A673 (cell line): ENCODE measurements around the gene MTOR. TPM values are rescaled to one million over a fixed set of nuclear protein-coding genes. Genes with fewer than 3 reads are reported as not detected.

Experiments used
- BruUV-seq: library from RNA; stranded (reverse); fragments of 400-500 nt; replicated peaks from 2 replicates; lab custom pipeline; 2021; lab: Mats Ljungman, UMichigan
- CTCF ChIA-PET: fragments of 300-600 bp; sonication (Branson Sonifier 250); formaldehyde crosslinking; loops from one replicate; lab custom pipeline; 2022; ENCODE audit warnings: antibody characterized with exemption; lab: Charles Lee
- POLR2A ChIA-PET: fragments of 300-600 bp; sonication (Branson Sonifier 250); formaldehyde crosslinking; loops from one replicate; lab custom pipeline; 2022; ENCODE audit warnings: antibody characterized with exemption; ENCODE audit not compliant: low non-redundant PET; lab: Charles Lee
- DNase-seq: peaks from one replicate; pipeline ENCODE4 v3.0.0-alpha.2; 2015; ENCODE audit warnings: low spot score
- H3K27ac ChIP-seq: fragments of 200-600 bp; sonication (generic); 2 replicates; pipeline ENCODE4 v1.5.1; 2016; ENCODE audit warnings: mixed run types, low read depth, mild to moderate bottlenecking, mixed read lengths, antibody characterized with exemption, low read length; ENCODE audit not compliant: poor library complexity, severe bottlenecking
- H3K27me3 ChIP-seq: fragments of 200-600 bp; sonication (generic); replicated peaks from 2 replicates; pipeline ENCODE4 v1.6.1; 2017; ENCODE audit warnings: mixed run types, low read depth, mild to moderate bottlenecking, mixed read lengths, antibody characterized with exemption, low read length; ENCODE audit not compliant: insufficient read depth, poor library complexity
- H3K36me3 ChIP-seq: fragments of 200-600 bp; sonication (generic); 2 replicates; pipeline ENCODE4 v1.6.1; 2016; ENCODE audit warnings: mixed run types, mild to moderate bottlenecking, mixed read lengths, antibody characterized with exemption, low read length; ENCODE audit not compliant: insufficient read depth, poor library complexity, severe bottlenecking
- H3K4me1 ChIP-seq: fragments of 200-600 bp; sonication (generic); 2 replicates; pipeline ENCODE4 v1.6.1; 2017; ENCODE audit warnings: mixed run types, mild to moderate bottlenecking, mixed read lengths, antibody characterized with exemption, low read length; ENCODE audit not compliant: insufficient read depth, poor library complexity, severe bottlenecking
- H3K4me3 ChIP-seq: fragments of 200-600 bp; sonication (generic); 2 replicates; pipeline ENCODE4 v1.5.1; 2016; ENCODE audit warnings: low read depth, mixed run types, mild to moderate bottlenecking, mixed read lengths, low read length; ENCODE audit not compliant: poor library complexity, severe bottlenecking
- H3K9me3 ChIP-seq: fragments of 200-600 bp; sonication (generic); 2 replicates; pipeline ENCODE4 v1.6.1; 2016; ENCODE audit warnings: mixed run types, low read depth, mild to moderate bottlenecking, mixed read lengths, antibody characterized with exemption, low read length; ENCODE audit not compliant: poor library complexity, severe bottlenecking
- CTCF ChIP-seq: fragments of 300-800, 200-600 bp; sonication (generic); conservative IDR thresholded peaks from 2 replicates; pipeline ENCODE4 v1.5.1; 2017; ENCODE audit warnings: low read depth, mild to moderate bottlenecking, antibody characterized with exemption, low read length, moderate library complexity, mixed read lengths
- EZH2 ChIP-seq: fragments of 200-600 bp; sonication (generic); IDR thresholded peaks from 2 replicates; pipeline ENCODE4 v1.6.1; 2017; ENCODE audit warnings: borderline replicate concordance, low read depth, mild to moderate bottlenecking, mixed read lengths, antibody characterized with exemption, low read length; ENCODE audit not compliant: poor library complexity, severe bottlenecking
- intact Hi-C: fragments of 100-400 bp; cut with micrococcal nuclease; formaldehyde crosslinking; loops from one replicate; pipeline ENCODE4 v1.10.0; 2022; ENCODE audit not compliant: unreplicated experiment
- total RNA-seq: library from RNA; stranded (reverse); gene quantifications from 2 replicates; pipeline ENCODE4 v1.2.3, GENCODE V29; 2021

Gene MTOR
- total RNA-seq, 1 experiment from 2014 or later = 63.7 TPM

- ChIA-PET POLR2A (no interaction called here), CTCF (no interaction called here)
- no peak overlapping the region for H3K27ac ChIP-seq
These were observed 131.9 kb downstream of the MTOR start for GRCh38 chr1:11130406-11130805.

GRCh38 chr1:11129649-11130390 lies 132.5 kb downstream of the MTOR start:
- Histone ChIP-seq H3K9me3 (no peaks in the 10 kb centered on the region), H3K27me3 (no peaks in the 10 kb centered on the region), H3K27ac (no peak overlapping the region), H3K4me3 (no peak overlapping the region), H3K36me3 (peaks cover 69% of the 10 kb centered on the region), H3K4me1 (peaks cover 4% of the 10 kb centered on the region)
- no peak for DNase-seq
- ChIA-PET CTCF (no interaction called here), POLR2A (no interaction called here)
- TF ChIP-seq CTCF = no peak
- BruUV-seq = no TSS peak
- intact Hi-C loops = no loop called here

More at GRCh38 chr1:11130406-11130805, 131.9 kb downstream of the MTOR start:
- intact Hi-C loops = no loop called here
- no peaks in the 10 kb centered on the region for H3K9me3 ChIP-seq
- DNase-seq = no peak
- H3K27me3 ChIP-seq = no peaks in the 10 kb centered on the region
- peaks cover 67% of the 10 kb centered on the region for H3K36me3 ChIP-seq
- no peak overlapping the region for H3K4me3 ChIP-seq
- BruUV-seq = no TSS peak
- peaks cover 4% of the 10 kb centered on the region for H3K4me1 ChIP-seq
- no peak for TF ChIP-seq EZH2
- no peak for TF ChIP-seq CTCF

GRCh38 chr1:11126569-11126968 lies 135.8 kb downstream of the MTOR start:
- no peaks in the 10 kb centered on the region for H3K9me3 ChIP-seq
- TF ChIP-seq CTCF (no peak), EZH2 (no peak)
- intact Hi-C loops = no loop called here
- H3K36me3 ChIP-seq = peaks cover 59% of the 10 kb centered on the region
- CTCF ChIA-PET = no interaction called here
- peaks cover 4% of the 10 kb centered on the region for H3K4me1 ChIP-seq
- H3K27ac ChIP-seq = peak overlapping the region; percentile 29
- no peaks in the 10 kb centered on the region for H3K27me3 ChIP-seq
- peak; percentile 40 for DNase-seq
- no peak overlapping the region for H3K4me3 ChIP-seq
- POLR2A ChIA-PET = no interaction called here
- no TSS peak for BruUV-seq
